Activated CD4-positive, CD25-positive, alpha-beta regulatory T cell treated with anti-CD3 and anti-CD28 coated beads, Interleukin-2, amount 50 U/mL, for 24 hours (primary cell): ENCODE data around the gene VPS35.
"Not testable (repeated sequence)": the region's sequence is repeated elsewhere in the genome, so short reads cannot be mapped to it uniquely, and the experiment has no call there.

ENCODE experiments used
- ATAC-seq, 2 donors: fragments of 150-1000 bp; cut with Tn5 transposase; one replicate each; pipeline ENCODE4 v1.10.0; 2021; ENCODE audit warnings: mild to moderate bottlenecking in 1 of 2, moderate library complexity in 1 of 2

VPS35 gene

DNA sequence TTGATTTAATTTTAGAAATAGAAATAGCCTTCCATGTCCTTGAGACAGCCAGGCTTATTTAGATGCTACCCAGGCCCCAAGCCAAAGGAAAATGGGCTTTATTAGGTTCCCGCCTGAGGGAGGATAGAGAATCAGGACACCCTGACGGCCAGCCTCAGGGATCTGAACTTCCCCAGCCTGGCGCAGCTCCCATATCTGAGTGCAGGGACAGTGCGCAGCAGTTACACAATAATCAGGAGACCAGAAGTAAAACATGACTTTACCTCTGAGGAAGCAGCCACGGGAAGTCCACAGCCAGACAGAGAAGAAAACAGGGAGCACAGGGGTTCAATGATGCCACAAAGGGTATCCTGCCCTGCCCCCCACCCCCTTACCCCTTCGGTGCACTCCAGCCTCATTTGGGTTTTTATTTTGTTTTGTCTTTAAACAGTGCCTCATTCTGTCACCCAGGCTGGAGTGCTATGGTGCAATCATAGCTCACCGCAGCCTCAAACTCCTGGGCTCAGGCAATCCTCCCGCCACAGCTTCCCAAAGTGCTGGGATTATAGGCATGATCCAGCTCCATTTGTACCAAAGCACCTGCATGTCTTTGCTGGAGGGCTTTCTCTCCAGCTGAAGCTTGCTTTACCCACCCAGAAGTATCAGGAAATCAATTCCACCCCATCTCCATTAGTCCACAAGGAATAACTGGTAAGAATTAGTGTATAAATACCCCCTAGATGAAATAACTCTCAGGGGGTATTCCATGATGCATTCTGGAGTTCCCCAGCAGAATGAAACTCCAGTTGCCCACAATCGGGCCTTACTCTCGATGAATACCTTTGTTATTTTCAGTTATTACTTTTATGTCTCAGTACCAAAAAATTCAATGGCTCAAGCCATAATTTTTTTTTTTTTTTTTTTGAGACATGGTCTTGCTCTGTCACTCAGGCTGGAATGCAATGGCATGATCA, 22.4 kb upstream of the VPS35 start:
- no peak for ATAC-seq

DNA sequence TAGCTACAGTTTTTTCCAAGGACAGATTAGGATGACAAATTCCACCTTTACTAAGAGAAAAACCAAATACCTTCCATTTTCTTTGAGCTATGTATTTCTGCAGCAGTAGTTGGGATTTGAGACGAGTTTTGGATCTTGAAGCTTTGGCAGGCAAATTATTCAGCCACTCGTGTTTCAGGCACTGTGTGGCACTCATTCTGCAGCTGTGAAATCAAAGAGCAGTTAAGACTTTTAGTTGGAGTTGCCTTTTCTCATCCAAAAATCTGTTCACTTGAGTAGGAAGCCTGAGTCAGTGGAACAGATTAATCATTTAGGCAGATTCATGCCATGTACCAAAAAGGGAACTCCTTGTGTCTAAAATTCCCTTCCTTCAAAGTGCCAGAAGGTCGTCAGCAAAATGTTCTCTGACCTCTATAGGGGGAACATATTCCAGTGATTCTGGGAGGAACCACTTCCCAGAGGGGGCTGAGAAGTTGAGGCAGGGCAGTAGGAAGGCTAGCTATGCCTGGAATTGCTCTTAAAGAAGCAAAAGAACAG, 20.6 kb upstream of the VPS35 start:
- no peak for ATAC-seq

DNA sequence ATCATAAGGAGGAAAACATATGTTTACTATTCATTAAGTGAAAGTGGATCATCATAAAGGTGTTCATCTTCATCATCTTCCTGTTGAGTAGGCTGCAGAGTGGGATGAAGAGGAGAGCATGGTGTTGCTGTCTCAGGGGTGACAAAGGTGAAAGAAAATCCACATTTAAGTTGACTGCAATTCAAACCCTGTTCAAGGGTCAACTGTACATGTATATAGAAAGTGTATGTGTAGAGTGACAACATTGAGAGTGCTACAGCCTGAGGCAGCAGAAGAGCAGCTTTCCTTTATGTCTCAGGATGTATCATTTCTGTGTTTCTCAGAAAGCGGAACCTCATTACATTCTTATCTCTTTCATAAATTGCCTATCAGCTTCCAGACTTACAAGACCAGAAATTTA, 17.7 kb upstream of the VPS35 start:
- no peak for ATAC-seq

DNA sequence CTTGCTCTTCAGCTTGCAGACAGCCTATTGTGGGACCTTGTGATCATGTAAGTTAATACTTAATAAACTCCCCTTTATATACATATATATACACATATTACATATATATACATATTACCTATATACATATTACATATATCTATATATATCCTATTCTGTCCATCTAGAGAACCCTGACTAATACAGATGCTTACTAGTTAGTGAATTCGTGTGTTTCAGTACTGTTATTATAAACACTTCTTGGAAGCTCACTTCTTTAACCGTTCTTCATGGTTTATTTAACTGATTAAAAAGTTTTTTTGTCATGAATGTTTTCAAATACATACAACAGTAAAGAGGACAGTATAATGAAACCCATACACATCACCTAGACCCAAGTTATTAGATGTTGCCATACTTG, 13.1 kb upstream of the VPS35 start:
- ATAC-seq: no peak

DNA sequence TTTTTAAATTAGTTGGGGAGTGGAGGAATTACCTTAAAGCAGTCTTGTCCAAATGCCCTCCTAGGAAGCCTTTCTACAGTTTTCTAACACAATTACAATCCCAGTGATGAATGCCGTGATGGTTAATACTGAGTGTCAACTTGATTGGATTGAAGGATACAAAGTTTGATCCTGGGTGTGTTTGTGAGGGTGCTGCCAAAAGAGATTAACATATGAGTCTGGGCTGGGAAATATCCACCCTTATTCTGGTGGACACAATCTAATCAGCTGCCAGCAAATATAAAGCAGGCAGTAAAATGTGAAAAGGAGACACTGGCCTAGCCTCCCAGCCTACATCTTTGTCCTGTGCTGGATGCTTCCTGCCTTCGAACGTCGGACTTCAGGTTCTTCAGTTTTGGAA, 12.6 kb upstream of the VPS35 start:
- ATAC-seq: no peak

DNA sequence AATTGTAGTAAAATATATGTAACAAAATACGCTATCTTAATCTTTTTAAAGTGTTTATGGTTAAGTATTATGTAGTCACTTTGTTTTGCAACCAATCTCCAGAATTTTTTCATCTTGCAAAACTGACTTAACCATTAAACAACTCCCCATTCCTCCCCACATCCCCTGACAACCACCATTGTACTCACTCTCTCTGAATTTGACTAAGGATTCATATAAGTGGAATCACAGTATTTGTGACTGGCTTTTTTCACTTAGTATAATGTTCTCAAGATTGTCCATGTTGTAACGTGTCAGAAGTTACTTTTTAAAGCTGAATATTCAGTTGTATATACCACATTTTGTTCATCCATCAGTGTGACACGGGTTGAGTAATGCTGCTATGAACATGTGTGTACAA, 11.1 kb upstream of the VPS35 start:
- no peak for ATAC-seq

DNA sequence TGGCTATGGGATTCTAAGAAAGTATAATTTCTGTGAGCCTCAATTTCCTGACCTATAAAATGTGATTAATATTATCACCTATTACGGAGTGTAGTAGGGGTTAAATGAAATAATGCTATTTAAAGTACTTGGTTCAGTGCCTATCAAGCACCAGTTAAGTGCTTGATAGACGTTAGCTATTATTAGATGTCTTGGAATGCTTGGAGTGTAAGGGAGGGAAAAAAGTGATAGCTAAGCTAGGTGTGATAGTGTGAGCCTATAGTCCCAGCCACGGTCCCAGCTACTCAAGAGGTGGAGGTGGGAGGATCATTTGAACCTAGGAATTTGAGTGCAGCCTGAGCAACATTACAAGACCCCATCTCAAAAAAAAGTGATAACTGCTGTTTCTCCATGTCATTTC, 8.0 kb upstream of the VPS35 start:
- no peak for ATAC-seq

DNA sequence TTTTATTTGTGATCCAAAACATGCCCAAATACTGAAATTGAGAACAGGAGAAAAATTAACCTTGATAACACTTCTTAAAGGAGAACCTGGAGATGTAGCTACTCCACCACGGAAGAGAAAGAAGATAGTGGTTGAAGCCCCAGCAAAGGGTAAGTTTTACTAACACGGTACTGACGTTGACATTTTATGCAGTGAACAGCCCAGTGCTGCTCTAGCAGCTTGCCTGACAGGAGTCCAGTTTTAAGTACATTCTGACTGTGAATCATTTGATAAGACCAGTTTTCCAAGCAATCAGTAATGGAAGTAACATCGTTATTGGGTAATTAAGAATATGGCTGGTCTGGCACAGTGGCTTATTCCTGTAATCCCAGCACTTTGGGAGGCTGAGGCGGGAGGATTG, 7.0 kb upstream of the VPS35 start:
- ATAC-seq: no peak

DNA sequence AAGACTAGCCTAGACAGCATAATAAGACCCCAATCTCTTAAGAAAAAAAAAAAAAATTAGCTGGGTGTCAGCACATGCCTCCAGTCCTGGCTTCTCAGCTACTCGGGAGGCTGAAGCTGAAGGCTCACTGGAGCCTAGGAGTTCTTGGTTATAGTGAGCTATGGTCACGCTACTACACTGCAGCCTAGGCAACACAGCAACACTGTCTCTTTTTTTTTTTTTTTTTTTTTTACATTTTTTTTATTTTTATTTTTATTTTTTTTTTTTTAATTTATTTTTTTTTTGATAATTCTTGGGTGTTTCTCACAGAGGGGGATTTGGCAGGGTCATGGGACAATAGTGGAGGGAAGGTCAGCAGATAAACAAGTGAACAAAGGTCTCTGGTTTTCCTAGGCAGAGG, 4.6 kb upstream of the VPS35 start:
- ATAC-seq: no peak

DNA sequence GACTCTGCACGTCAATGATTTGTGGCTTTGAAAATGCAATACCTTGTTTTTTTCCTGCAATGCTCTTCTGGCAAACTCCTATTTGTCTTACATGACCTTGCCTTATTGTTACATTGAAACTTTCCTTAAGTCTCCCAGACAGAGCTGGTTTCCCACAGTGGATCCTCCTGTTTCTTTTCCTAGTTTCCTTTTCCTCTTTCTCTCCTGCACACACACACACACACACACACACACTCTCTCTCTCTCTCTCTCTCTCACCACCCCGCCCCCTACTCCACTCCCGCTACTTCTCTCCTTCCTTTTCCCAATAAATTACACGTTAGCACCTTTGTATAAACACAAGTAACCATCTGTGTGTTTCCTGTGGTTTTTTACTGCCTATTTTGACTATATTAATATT, 2.7 kb upstream of the VPS35 start:
- ATAC-seq: no peak

DNA sequence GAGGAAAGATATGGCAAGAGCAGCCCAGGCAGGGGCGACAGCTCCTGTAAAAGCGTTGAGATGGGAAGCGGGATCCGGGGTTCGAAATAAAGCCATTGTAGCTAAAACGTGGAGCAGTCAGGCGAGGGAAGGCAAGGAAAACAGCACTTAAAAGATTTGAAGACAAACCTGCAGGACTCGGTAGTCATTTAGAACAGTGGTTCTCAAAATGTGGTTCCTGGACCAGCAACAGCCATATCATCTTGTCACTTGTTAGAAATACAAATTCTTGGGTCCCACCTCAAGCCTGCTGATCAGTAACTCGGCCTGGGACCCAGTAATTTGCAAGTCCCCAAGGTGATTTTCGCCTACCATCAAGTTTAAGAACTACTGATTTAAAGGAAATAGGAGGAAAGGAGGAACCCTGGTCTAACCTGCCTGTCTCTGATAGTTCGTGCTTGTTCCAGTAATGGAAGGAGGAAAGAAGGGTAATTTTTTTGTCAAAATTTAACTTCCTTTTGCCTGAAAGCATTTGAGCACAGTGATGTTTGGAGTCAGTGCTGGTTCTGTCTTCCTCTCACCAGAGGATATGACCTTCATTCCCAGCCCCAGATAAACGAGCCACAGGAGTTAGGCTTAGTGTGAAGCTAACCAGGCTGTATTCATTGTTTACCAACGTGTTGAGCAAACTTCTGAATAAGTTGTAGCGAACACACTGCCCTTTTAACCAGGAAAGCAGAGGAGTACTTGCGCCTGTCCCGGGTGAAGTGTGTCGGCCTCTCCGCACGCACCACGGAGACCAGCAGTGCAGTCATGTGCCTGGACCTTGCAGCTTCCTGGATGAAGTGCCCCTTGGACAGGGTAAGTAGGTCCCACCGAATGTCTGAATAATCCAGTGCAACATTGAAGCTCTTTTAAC, 1.6 kb upstream of the VPS35 start:
- ATAC-seq: no peak

DNA sequence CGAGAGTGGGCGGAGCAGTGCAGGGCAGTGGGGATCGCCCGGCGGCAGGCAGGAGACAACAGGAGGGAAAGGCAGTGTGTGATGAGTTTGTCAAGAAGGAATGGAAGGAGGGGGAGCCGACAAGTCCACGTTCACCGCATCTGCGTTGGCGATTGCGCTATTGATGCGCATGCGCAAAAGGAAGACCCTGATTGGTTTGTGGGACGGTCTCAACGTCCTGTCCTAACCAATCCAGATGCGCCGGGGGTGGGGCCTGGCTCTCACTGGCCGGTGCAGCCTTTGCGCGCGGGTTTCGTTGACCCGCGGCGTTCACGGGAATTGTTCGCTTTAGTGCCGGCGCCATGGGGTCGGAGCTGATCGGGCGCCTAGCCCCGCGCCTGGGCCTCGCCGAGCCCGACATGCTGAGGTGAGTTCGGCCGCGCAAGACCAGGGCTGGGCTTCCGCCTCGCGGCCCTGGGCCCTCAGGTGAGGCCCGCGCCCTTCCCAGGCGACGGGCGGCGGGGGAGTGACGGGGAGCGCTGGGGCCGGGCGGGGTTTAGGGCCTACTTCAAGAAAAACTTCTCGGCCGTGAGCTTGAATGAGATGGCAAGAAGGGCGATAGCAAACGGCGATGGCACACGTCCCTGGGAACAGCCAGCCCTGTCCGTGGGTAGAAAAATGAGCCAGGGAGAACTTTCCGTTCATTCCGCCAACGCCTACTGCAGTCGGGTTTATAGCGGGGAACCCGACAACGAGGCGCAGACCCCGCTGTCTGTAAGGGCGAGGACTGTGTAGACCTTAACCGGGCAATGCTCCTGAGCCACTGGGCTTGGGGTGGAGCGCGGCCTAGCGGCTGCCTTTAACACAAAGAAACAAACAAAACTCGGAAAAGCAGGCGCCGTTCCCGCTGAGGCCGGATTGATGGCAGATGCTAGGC, 645 bp upstream of the VPS35 start, which contains the start of gene ORC6:
Gene ORC6 (plus strand): TSS at position 295 of the 916 bp plus-strand sequence. CDS start 47 bp downstream, at position 342.
- ATAC-seq: peak; percentile 83 to 86

DNA sequence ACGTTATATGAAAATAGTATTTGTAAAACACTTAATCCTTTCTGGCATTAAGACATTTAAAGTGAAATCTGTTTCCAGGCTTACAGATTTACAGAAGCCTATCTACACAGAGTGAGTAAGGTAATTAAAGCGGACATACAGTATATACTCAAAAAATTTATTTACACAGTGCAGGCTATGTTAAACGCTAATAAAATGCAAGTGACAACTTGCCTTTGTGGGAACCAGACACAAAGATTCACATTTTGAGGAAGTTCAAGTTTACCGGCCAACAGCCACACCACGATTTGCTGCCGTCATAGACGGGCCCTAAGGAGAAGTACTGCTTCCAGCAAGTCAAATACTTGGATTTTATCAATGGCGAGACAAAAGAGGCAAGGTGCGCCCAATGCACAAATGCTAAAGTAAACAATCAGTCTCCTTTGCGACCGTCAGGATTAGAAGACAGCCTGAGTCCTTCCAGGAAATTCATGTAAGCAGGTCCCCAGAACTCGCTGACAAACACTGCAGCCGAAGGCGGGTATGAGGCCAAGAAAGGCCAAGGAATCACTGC, 801 bp downstream of the VPS35 start:
- ATAC-seq: no peak

DNA sequence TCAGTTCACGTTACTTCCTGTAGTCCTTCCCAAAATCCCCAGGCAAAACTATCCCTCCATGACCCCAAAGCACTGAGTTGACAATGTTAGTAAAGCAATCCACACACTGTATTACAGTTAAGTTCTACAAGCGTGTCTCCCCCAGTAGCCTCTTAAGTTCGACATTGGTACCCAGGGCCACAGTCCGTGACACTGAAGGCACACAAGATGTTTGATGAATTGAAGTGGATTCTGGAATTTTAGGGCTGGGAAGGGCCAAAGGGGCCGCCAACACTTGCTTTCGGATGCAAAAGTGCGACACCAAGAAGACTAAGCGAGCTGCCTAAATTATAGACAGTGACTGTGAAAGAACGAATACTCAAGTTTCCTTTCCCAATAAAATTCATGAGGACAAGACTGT, 1.5 kb downstream of the VPS35 start:
- ATAC-seq: no peak

DNA sequence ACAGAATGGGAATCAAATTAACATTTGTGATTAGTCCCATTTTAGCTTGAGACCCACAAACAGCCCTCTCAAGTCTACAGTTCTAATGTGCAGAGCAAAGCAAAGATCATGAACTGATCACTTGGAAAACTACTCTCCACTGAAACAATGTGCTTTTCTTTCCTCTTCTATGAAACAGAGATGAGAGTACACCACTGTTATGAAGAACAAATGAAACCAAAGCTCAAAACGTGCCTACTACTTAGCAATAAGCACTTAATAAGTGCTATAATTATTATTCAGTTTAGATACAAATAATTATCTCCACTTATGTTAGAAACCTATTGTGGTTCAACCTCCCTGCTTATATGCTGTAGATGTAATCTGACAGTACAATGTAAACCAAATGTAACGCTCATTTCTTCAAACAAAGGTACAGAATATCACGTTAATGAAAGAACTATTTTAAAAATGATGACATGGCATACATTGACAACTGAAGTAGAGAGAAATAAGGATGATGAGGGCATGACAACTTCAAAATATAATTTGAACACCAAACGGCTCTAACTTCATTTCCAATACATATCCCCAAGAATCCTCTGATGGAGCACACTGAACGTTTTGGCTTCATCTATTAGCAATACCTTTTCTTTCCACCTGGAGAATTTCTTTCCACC, 2.0 kb downstream of the VPS35 start:
- ATAC-seq: no peak

DNA sequence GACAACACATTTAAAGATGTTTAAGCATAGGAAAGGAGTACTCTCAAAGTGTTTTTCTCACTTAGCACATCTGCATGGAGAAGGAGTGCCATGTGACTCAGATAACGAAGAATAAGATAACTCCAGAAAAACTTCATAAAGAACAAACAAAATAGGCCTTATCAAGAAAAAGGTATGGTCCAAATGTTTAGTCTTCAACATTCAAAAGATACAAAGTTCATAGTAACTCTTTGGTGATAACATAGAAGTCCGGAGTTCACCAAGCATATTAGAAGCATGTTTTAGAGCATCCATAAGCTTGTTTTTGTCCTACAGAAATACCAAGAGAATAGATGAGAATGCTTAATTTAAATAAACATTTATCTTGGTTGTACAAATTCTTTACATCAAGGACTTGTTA, 7.1 kb downstream of the VPS35 start:
- not testable (repeated sequence) for ATAC-seq

DNA sequence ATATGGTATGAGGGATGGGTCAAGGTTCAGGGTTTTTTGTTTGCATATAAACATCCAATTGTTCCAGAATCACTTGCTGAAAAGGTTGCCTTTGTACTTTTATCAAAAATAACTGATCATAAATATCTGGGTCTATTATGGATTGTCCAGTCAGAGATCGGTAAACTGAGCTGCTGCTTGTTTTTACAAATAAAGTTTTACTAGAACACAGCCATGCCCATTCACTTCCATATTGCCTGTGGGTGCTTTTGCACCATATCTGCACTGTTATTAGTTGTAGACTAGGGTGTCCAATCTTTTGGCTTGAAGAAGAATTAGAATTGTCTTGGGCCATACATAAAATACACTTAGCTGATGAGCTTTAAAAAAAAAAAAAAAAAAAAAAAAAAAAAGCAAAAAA, 11.0 kb downstream of the VPS35 start:
- ATAC-seq: not testable (repeated sequence)

DNA sequence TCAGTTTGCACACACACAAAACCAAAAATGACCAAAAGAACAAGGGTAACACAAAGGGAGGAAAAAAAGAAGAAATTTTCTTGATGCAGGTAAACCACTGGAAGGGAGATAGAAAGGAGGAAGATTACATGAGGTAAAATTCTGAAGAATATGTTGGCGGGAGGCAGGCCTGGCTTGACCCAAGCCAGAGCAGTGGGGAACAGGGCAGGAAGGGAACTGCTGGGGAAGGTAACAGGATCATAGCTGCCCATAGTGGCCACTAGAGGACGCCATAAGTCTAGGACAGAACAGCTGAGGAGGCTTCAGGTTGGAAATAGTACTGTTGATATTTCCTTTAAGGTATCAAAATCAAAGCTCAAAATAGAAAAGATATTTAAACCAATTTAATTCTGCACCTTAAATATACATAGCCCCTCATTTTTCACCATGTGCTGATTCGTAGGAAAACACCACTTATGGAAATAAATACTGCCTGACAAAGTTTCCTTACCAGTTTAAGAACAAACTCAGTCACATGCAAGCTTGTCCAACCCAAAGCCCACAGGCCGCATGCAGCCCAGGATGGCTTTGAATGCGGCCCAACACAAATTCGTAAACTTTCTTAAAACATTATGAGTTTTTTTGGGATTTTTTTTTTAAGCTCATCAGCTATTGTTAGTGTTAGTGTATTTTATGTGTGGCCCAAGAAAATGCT, 15.5 kb downstream of the VPS35 start:
- ATAC-seq: peak; percentile 72 to 84

DNA sequence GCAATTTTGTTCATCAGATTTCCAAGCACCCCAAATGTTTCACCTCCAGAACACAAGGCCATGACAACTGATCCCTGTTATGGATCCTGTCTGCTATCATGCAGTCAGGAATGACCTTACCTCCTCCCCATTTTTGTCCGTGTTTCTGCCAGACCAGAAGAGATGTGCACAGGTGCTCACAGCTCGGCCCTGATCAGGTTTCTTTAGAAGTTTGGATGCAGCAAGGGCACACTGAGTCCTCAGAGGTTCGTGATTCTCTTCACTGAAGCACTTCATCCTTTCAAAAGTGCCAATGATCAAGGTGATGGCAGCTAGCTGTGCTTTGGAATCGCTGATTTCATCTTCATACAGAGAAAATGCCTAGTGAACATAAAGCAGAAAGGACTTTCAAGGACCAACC, 26.9 kb downstream of the VPS35 start:
- ATAC-seq: no peak

DNA sequence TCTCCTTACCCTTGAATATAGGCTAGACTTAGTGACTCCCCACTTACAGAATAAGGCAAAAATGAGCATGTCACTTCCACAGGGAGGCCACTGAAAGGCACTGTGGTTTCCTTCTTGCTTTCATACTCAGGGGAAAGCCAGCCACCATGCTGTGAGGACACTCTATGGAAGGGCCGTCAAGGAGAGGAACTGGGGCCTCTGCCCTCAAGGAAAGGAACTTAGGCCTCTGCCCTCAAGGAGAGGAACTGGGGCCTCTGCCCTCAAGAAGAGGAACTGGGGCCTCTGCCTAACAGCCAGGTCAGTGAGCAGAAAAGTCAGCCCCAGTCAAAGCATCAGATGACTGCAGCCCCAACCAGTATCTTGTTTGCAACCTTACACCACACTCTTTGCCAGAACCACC, 30.1 kb downstream of the VPS35 start:
- ATAC-seq: peak; percentile 67

DNA sequence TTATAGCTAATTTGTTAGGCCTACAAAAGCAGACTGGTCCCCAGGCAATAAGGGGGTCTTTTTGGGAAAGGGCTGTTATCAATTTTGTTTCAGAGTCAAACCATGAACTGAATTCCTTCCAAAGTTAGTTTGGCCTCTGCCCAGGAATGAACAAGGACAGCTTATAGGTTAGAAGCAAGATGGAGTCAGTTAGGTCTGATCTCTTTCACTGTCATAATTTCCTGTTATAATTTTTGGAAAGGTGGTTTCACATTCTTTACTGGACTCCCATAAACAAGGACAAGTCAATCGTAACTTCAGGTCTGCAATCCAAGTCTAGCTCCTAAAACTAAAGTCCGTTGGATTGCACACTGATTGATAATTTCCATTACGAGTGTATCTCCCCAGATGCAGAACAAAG, 37.7 kb downstream of the VPS35 start:
- ATAC-seq: no peak
